Smooth muscle cell (in vitro differentiated cells): ENCODE results near the gene MAPKAPK5. TPM values are rescaled to one million over a fixed set of nuclear protein-coding genes. Genes with fewer than 3 reads are reported as not detected.

Experiments
- DNase-seq: peaks from one replicate; lab custom pipeline; 2025; ENCODE audit not compliant: unreplicated experiment; lab: John Stamatoyannopoulos, UW
- H2AFZ ChIP-seq: fragments of 200-600 bp; sonication (generic); 2 replicates; pipeline ENCODE4 v1.6.0; 2016; ENCODE audit warnings: antibody characterized with exemption, low read depth, mild to moderate bottlenecking
- H3F3A ChIP-seq: fragments of 200-600 bp; sonication (generic); 2 replicates; pipeline ENCODE4 v1.6.0; 2017; ENCODE audit warnings: antibody characterized with exemption, low read depth
- H3K27ac ChIP-seq: fragments of 200-600 bp; sonication (generic); 2 replicates; pipeline ENCODE4 v1.5.1; 2016; ENCODE audit warnings: low read depth, mild to moderate bottlenecking
- H3K27me3 ChIP-seq: fragments of 200-600 bp; sonication (generic); 2 replicates; pipeline ENCODE4 v1.6.1; 2016; ENCODE audit warnings: low read depth, mild to moderate bottlenecking
- H3K36me3 ChIP-seq: fragments of 200-600 bp; sonication (generic); 2 replicates; pipeline ENCODE4 v1.5.1; 2016; ENCODE audit warnings: low read depth
- H3K4me1 ChIP-seq: fragments of 200-600 bp; sonication (generic); 2 replicates; pipeline ENCODE4 v1.5.1; 2016; ENCODE audit warnings: low read depth
- H3K4me2 ChIP-seq: fragments of 200-600 bp; sonication (generic); 2 replicates; pipeline ENCODE4 v1.6.0; 2016; ENCODE audit warnings: mild to moderate bottlenecking
- H3K4me3 ChIP-seq: fragments of 200-600 bp; sonication (generic); 2 replicates; pipeline ENCODE4 v1.5.1; 2016; ENCODE audit warnings: mild to moderate bottlenecking
- H3K79me2 ChIP-seq: fragments of 200-600 bp; sonication (generic); 2 replicates; pipeline ENCODE4 v1.6.0; 2016; ENCODE audit warnings: low read depth, mild to moderate bottlenecking
- H3K9ac ChIP-seq: fragments of 200-600 bp; sonication (generic); 2 replicates; pipeline ENCODE4 v1.6.0; 2016; ENCODE audit warnings: low read depth
- H3K9me3 ChIP-seq: fragments of 200-600 bp; sonication (generic); replicated peaks from 2 replicates; pipeline ENCODE4 v1.5.1; 2016; ENCODE audit warnings: low read depth
- H4K20me1 ChIP-seq: fragments of 200-600 bp; sonication (generic); 2 replicates; pipeline ENCODE4 v1.6.0; 2016; ENCODE audit warnings: low read depth
- WGBS: methylation state at CpG from one replicate; pipeline ENCODE4 v1.1.7; 2016; ENCODE audit warnings: low lambda C conversion rate; 5-methylcytosine and 5-hydroxymethylcytosine counted together
- polyA plus RNA-seq: library from polyadenylated mRNA; unstranded; fragments of >200 nt; fragmentation: Nextera tagmentation; extraction: Ambion mirVana; gene quantifications from 2 replicates; pipeline ENCODE4 v1.2.1, GENCODE V29; 2016
- total RNA-seq: library from RNA; depleted of rRNA; stranded (reverse); fragments of >200 nt; gene quantifications from 2 replicates; pipeline ENCODE4 v1.2.3, GENCODE V29; 2014
- TF ChIP-seq, protein P1 (sequence below): fragments of 200-600 bp; sonication (generic); IDR thresholded peaks from 2 replicates; pipeline ENCODE4 v1.5.1; 2017; ENCODE audit warnings: borderline replicate concordance, mild to moderate bottlenecking, antibody characterized with exemption; ENCODE audit not compliant: insufficient read depth, poor library complexity, severe bottlenecking

Gene MAPKAPK5, protein sequence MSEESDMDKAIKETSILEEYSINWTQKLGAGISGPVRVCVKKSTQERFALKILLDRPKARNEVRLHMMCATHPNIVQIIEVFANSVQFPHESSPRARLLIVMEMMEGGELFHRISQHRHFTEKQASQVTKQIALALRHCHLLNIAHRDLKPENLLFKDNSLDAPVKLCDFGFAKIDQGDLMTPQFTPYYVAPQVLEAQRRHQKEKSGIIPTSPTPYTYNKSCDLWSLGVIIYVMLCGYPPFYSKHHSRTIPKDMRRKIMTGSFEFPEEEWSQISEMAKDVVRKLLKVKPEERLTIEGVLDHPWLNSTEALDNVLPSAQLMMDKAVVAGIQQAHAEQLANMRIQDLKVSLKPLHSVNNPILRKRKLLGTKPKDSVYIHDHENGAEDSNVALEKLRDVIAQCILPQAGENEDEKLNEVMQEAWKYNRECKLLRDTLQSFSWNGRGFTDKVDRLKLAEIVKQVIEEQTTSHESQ
- 29.8 and 32.6 TPM in 2 replicates for total RNA-seq
- polyA plus RNA-seq, result 45.6 and 46.1 TPM in 2 replicates

DNA sequence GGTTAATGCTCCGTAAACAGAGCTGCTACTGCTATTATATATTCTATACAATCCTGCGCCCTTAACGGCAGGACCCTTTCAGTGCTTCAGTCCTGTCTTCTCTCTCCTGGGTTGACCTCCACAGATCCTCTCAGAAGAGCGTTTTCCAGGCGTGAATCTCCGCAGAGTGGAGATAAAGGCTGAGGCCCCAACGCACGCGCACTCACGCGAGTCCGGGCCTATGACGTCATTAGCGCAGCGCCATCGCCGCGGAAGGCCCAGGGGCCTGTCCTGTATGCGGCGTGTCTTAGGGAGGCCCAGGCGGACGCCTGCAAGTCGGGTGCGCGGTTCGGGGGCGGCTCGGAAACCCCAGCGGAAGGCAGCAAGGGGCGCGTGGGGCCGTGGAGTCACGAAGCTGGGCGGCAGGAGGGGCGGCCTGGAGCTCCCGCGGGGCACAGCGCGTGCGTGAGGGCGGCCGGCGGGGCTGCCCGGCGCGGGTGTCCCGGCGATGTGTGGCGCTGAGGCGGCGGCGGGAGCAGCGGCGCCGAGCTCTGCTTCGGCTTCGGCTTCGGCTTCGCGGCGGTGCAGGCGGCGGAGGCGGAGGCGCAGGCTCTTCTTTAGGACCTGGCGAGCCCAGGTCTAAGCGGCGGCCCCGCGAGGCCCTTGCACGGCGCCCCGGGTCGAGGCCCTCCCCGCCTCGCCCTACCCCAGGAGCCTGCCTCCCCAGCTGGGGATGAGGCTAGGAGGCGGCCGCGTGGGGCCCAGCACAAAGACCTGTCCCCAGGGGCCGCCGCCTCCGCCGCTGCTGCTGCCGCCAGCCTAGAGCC is at the start of gene MAPKAPK5:
Gene MAPKAPK5 (plus strand): TSS at position 479 of the 806 bp plus-strand sequence. CDS start 506 bp downstream, outside the sequence.
- Histone ChIP-seq H3K27me3 (no peaks in the 10 kb centered on the region), H3K27ac (peak within 1 kb of the TSS; percentile 94), H3K4me2 (peak within 1 kb of the TSS; percentile 99), H3K9ac (peak within 1 kb of the TSS; percentile 99), H3K4me1 (peaks cover 18% of the 10 kb centered on the region), H3K36me3 (no peaks in the 10 kb centered on the region), H3K4me3 (peak within 1 kb of the TSS; percentile 76), H3K79me2 (peaks cover 66% of the 10 kb centered on the region), H3F3A (peaks cover 5% of the 10 kb centered on the region), H3K9me3 (no peaks in the 10 kb centered on the region), H4K20me1 (peaks cover 5% of the 10 kb centered on the region), H2AFZ (peak within 1 kb of the TSS; percentile 93)
- TF ChIP-seq, protein P1, sequence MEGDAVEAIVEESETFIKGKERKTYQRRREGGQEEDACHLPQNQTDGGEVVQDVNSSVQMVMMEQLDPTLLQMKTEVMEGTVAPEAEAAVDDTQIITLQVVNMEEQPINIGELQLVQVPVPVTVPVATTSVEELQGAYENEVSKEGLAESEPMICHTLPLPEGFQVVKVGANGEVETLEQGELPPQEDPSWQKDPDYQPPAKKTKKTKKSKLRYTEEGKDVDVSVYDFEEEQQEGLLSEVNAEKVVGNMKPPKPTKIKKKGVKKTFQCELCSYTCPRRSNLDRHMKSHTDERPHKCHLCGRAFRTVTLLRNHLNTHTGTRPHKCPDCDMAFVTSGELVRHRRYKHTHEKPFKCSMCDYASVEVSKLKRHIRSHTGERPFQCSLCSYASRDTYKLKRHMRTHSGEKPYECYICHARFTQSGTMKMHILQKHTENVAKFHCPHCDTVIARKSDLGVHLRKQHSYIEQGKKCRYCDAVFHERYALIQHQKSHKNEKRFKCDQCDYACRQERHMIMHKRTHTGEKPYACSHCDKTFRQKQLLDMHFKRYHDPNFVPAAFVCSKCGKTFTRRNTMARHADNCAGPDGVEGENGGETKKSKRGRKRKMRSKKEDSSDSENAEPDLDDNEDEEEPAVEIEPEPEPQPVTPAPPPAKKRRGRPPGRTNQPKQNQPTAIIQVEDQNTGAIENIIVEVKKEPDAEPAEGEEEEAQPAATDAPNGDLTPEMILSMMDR, result no peak
- DNase-seq, result peak; percentile 87
- WGBS, result under 1% methylated on average over 77 of the region's 84 CpGs

DNA sequence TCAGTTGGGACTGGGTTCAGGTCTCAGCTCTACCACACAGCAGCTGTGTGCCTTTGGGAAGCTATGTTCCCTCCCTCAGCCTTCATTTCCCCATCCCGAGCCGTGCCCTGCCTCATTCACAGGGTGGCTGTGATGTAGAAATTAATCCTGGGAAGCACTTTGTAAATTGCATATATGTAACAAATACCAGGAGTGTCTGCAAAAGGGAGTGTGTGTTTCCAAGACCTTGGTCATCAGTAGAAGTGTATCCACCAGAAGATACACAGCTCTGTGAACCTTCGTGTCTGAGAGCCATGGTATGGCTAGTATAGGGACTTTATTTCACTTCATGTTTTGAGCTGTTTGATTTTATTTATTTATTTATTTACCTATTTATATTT is 49.2 kb upstream of the MAPKAPK5 start:
- no peak overlapping the region for H3K27ac ChIP-seq
- H3K4me2 ChIP-seq, result no peak overlapping the region
- TF ChIP-seq, protein P1, result no peak
- no peaks in the 10 kb centered on the region for H3K79me2 ChIP-seq
- no peaks in the 10 kb centered on the region for H3F3A ChIP-seq
- no peaks in the 10 kb centered on the region for H4K20me1 ChIP-seq
- H3K36me3 ChIP-seq, result no peaks in the 10 kb centered on the region
- no peaks in the 10 kb centered on the region for H3K4me1 ChIP-seq
- no peak overlapping the region for H3K4me3 ChIP-seq
- DNase-seq, result no peak
- H2AFZ ChIP-seq, result no peak overlapping the region
- no peaks in the 10 kb centered on the region for H3K27me3 ChIP-seq
- WGBS, result 96% methylated on average over 3 of the region's 3 CpGs
- H3K9me3 ChIP-seq, result no peaks in the 10 kb centered on the region
- no peak overlapping the region for H3K9ac ChIP-seq

DNA sequence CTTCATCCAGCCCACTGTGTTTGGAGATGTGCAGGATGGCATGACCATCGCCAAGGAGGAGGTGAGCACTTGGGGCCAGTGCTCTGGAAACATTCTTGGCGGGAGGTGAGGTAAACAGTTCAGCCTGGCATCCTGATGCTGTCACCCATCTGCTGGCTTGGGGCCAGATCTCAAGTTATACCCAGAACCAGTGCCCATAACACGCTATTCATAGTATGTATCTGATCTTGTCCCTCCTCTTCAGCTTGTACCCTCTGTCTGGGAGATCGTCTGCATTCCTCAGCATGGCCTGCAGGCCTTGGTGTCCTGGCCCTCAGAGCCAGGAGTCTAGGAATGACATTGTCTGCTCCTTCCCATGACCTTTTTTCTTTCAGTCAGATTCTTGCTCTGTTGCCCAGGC is 43.8 kb upstream of the MAPKAPK5 start:
- TF ChIP-seq, protein P1, result no peak
- no peak overlapping the region for H3K4me3 ChIP-seq
- H3K4me2 ChIP-seq, result no peak overlapping the region
- no peaks in the 10 kb centered on the region for H4K20me1 ChIP-seq
- no peaks in the 10 kb centered on the region for H3K79me2 ChIP-seq
- no peak overlapping the region for H2AFZ ChIP-seq
- H3F3A ChIP-seq, result no peaks in the 10 kb centered on the region
- 94% methylated on average over 4 of the region's 4 CpGs for WGBS
- H3K4me1 ChIP-seq, result no peaks in the 10 kb centered on the region
- DNase-seq, result no peak
- H3K27me3 ChIP-seq, result no peaks in the 10 kb centered on the region
- no peak overlapping the region for H3K27ac ChIP-seq
- H3K36me3 ChIP-seq, result no peaks in the 10 kb centered on the region
- no peaks in the 10 kb centered on the region for H3K9me3 ChIP-seq
- no peak overlapping the region for H3K9ac ChIP-seq
